SK-N-SH (cell line): ENCODE results near the gene CLASRP. TPM values are rescaled to one million over a fixed set of nuclear protein-coding genes. Genes with fewer than 3 reads are reported as not detected.

ENCODE experiments used
- CTCF ChIA-PET: fragments of 300-600, 350-600 bp; formaldehyde crosslinking; extraction: SDS; loops from one replicate; lab custom pipeline; 2021; lab: Yijun Ruan, JAX
- POLR2A ChIA-PET: fragments of 350-600 bp; sonication (Branson Sonifier 250); formaldehyde crosslinking; extraction: SDS; loops from one replicate; lab custom pipeline; 2020; ENCODE audit warnings: antibody characterized with exemption, inconsistent platforms; lab: Yijun Ruan, JAX
- DNase-seq: peaks from one replicate; pipeline ENCODE4 v3.0.0; 2012
- H2AFZ ChIP-seq: fragments of 200-600 bp; sonication (generic); 2 replicates; pipeline ENCODE4 v1.8.1; 2016; ENCODE audit warnings: antibody characterized with exemption, mild to moderate bottlenecking, low read depth
- H3F3A ChIP-seq: fragments of 200-600 bp; sonication (generic); replicated peaks from 2 replicates; pipeline ENCODE3; 2016; ENCODE audit warnings: antibody characterized with exemption, mild to moderate bottlenecking; ENCODE audit not compliant: insufficient read depth
- H3K27ac ChIP-seq, 2 experiments: fragments of 200-500 bp in 1 of 2; fragments of 200-600 bp in 1 of 2; sonication (Bioruptor generic) in 1 of 2; sonication (generic), shearing (Covaris generic) in 1 of 2; 2 replicates each; pipeline versions ENCODE4 v1.5.1 to v1.6.1; 2014 to 2016; ENCODE audit warnings: low read depth in 2 of 2, inconsistent platforms in 1 of 2, low read length in 1 of 2, mild to moderate bottlenecking in 1 of 2, mixed read lengths in 1 of 2
- H3K27me3 ChIP-seq: fragments of 200-600 bp; sonication (generic), shearing (Covaris generic); 2 replicates; pipeline ENCODE4 v1.6.1; 2016; ENCODE audit warnings: mixed run types; ENCODE audit not compliant: insufficient read depth
- H3K36me3 ChIP-seq, 2 experiments: fragments of 200-500 bp in 1 of 2; fragments of 200-600 bp in 1 of 2; sonication (Bioruptor generic) in 1 of 2; sonication (generic) in 1 of 2; replicated peaks in 1 of 2; 2 replicates each; pipeline versions ENCODE3 to v1.5.1; 2014 to 2016; ENCODE audit warnings: low read length in 1 of 2, mild to moderate bottlenecking in 1 of 2; ENCODE audit not compliant: insufficient read depth in 2 of 2, control insufficient read depth in 1 of 2
- H3K4me1 ChIP-seq, 2 experiments: fragments of 200-500 bp in 1 of 2; fragments of 200-600 bp in 1 of 2; sonication (Bioruptor generic) in 1 of 2; sonication (generic), shearing (Covaris generic) in 1 of 2; 2 replicates each; pipeline versions ENCODE4 v1.5.1 to v1.6.1; 2014 to 2016; ENCODE audit warnings: low read depth in 1 of 2, low read length in 1 of 2, mixed run types in 1 of 2; ENCODE audit not compliant: insufficient read depth in 2 of 2, control insufficient read depth in 1 of 2
- H3K4me2 ChIP-seq: fragments of 200-600 bp; sonication (generic), shearing (Covaris generic); 2 replicates; pipeline ENCODE4 v1.6.1; 2017; ENCODE audit warnings: mixed run types
- H3K4me3 ChIP-seq, 2 experiments: fragments of 200-500 bp in 1 of 2; fragments of 200-600 bp in 1 of 2; sonication (Bioruptor generic) in 1 of 2; sonication (generic), shearing (Covaris generic) in 1 of 2; 2 replicates each; pipeline versions ENCODE4 v1.5.1 to v1.8.1; 2014 to 2016; ENCODE audit warnings: low read depth in 2 of 2, inconsistent platforms in 1 of 2, low read length in 1 of 2, mild to moderate bottlenecking in 1 of 2, mixed read lengths in 1 of 2, moderate library complexity in 1 of 2
- H3K79me2 ChIP-seq: fragments of 200-600 bp; sonication (generic); 2 replicates; pipeline ENCODE4 v1.8.1; 2017; ENCODE audit warnings: mild to moderate bottlenecking; ENCODE audit not compliant: insufficient read depth
- H3K9ac ChIP-seq: fragments of 200-600 bp; sonication (generic); 2 replicates; pipeline ENCODE4 v1.6.1; 2017; ENCODE audit warnings: mixed run types
- H3K9me2 ChIP-seq: fragments of 200-600 bp; sonication (generic); 2 replicates; pipeline ENCODE4 v1.6.1; 2017; ENCODE audit warnings: mixed run types
- H3K9me3 ChIP-seq: fragments of 200-600 bp; sonication (generic); 2 replicates; pipeline ENCODE4 v1.6.1; 2017; ENCODE audit warnings: mixed run types, mild to moderate bottlenecking, moderate library complexity
- H4K20me1 ChIP-seq: fragments of 200-600 bp; sonication (generic); 2 replicates; pipeline ENCODE4 v1.6.1; 2017; ENCODE audit warnings: mild to moderate bottlenecking, mixed run types; ENCODE audit not compliant: insufficient read depth
- CHD2 ChIP-seq: fragments of 150-350 bp; IDR thresholded peaks from 2 replicates; pipeline ENCODE4 v1.6.1; 2018; ENCODE audit warnings: low read length; ENCODE audit not compliant: partially characterized antibody
- EZH2phosphoT487 ChIP-seq: fragments of 200-600 bp; sonication (generic); IDR thresholded peaks from 2 replicates; pipeline ENCODE4 v1.6.1; 2017; ENCODE audit warnings: low read depth, mixed run types, mild to moderate bottlenecking, antibody characterized with exemption, moderate library complexity, borderline replicate concordance
- POLR2AphosphoS5 ChIP-seq: IDR thresholded peaks from 2 replicates; pipeline ENCODE4 v1.6.1; 2012; ENCODE audit warnings: low read depth, low read length
- RFX5 ChIP-seq: IDR thresholded peaks from 2 replicates; pipeline ENCODE4 v1.6.1; 2012; ENCODE audit warnings: mild to moderate bottlenecking, improper control_type of control experiment, low read length
- RXRA ChIP-seq: IDR thresholded peaks from 2 replicates; pipeline ENCODE4 v1.4.0; 2012; ENCODE audit warnings: low read depth, mild to moderate bottlenecking, borderline replicate concordance
- TAF1 ChIP-seq: IDR thresholded peaks from 2 replicates; pipeline ENCODE4 v1.6.1; 2012; ENCODE audit warnings: low read depth, mild to moderate bottlenecking, low read length, moderate library complexity, borderline replicate concordance
- WGBS: methylation state at CpG from one replicate; pipeline ENCODE4 v1.1.6; 2017; ENCODE audit warnings: low lambda C conversion rate; 5-methylcytosine and 5-hydroxymethylcytosine counted together
- polyA plus RNA-seq, 3 experiments: library from polyadenylated mRNA; depleted of rRNA; stranded (reverse); fragments of >200 nt; gene quantifications; 2 replicates each; pipeline ENCODE4 v1.2.3, GENCODE V29; 2012
- TF ChIP-seq, protein P1 (sequence below): IDR thresholded peaks from 2 replicates; pipeline ENCODE4 v1.6.1; 2012; ENCODE audit warnings: mild to moderate bottlenecking, low read depth, low read length, moderate library complexity

Gene CLASRP
- polyA plus RNA-seq, 1 of the 3 experiments (the other 2 are of a cell fraction), result 54.8 TPM

DNA sequence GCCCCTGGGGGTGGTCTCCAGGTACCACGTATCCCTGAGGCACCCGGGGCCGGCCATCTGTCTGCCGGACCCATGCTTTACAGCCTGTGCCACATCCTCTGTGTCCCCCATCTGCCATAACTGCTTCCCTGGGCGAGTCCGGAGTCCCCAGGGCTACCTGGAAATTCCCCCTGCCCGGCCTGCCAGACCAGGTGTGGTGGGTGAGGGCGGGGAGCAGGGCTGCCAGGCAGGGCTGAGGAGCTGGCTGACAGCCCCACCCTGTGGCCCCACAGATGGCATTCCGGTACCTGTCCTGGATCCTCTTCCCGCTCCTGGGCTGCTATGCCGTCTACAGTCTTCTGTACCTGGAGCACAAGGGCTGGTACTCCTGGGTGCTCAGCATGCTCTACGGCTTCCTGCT, 47.9 kb upstream of the CLASRP start:
- ChIA-PET POLR2A (no interaction called here), CTCF (interaction anchor here (3.4 kb wide), 1 partner anchor 9 kb away, joined by 21 read pairs; the partner anchor contains the start of gene RELB)

DNA sequence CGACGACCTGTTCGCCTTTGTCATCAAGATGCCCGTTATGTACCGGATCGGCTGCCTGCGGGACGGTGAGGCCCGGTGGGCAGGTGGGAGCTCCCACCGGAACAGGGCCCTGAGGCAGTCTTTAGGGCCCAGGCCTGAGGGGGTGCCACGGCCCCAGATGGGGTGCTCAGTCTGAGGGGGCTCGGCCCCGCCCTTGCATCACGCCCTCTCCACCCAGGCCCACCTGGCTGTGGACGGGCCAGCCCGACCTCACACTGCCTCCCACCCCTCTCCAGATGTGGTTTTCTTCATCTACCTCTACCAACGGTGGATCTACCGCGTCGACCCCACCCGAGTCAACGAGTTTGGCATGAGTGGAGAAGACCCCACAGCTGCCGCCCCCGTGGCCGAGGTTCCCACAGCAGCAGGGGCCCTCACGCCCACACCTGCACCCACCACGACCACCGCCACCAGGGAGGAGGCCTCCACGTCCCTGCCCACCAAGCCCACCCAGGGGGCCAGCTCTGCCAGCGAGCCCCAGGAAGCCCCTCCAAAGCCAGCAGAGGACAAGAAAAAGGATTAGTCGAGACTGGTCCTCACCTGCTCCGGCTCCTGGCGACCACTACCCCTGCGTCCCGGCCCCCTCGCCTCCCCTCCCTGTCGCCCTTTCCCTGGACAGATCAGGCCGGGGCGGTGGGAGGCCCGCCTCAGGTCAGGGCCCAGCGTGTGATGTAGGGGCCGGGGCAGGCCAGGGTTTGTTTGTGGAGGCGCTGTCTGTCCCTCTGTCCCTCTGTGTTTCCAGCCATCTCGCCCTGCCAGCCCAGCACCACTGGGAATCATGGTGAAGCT, 46.3 kb upstream of the CLASRP start:
- no peaks in the 10 kb centered on the region for H3K27me3 ChIP-seq
- no peak overlapping the region for H3K4me3 ChIP-seq
- 95% methylated on average over 31 of the region's 44 CpGs for WGBS
- H3K4me1 ChIP-seq, result no peaks in the 10 kb centered on the region
- no peaks in the 10 kb centered on the region for H3K79me2 ChIP-seq
- H2AFZ ChIP-seq, result no peak overlapping the region
- H4K20me1 ChIP-seq, result no peaks in the 10 kb centered on the region
- H3K9me2 ChIP-seq, result no peaks in the 10 kb centered on the region
- H3K9ac ChIP-seq, result no peak overlapping the region
- peaks cover 0 to 24% of the 10 kb centered on the region in 2 experiments for H3K36me3 ChIP-seq
- no peak for TF ChIP-seq RXRA
- TF ChIP-seq, all 33 proteins: peak for 0
- CTCF ChIA-PET, result interaction anchor here (1.8 kb wide), 1 partner anchor 67 kb away, joined by 7 read pairs; no protein-coding TSS in a partner anchor
- Histone ChIP-seq H3K9me3 (no peaks in the 10 kb centered on the region), H3F3A (no peaks in the 10 kb centered on the region), H3K27ac (no peak overlapping the region), H3K4me2 (no peak overlapping the region)
- no peak for DNase-seq
- POLR2A ChIA-PET, result no interaction called here

More for the DNA sequence above, 47.9 kb upstream of the CLASRP start:
- Histone ChIP-seq H3K27ac (no peak overlapping the region), H2AFZ (no peak overlapping the region), H3K4me1 (no peaks in the 10 kb centered on the region), H4K20me1 (no peaks in the 10 kb centered on the region), H3K27me3 (no peaks in the 10 kb centered on the region), H3K36me3 (peaks cover 0 to 34% of the 10 kb centered on the region in 2 experiments), H3K79me2 (no peaks in the 10 kb centered on the region), H3K9me2 (no peaks in the 10 kb centered on the region), H3K4me2 (no peak overlapping the region), H3K9ac (no peak overlapping the region), H3K4me3 (no peak overlapping the region), H3K9me3 (no peaks in the 10 kb centered on the region), H3F3A (no peaks in the 10 kb centered on the region)
- no peak for DNase-seq
- TF ChIP-seq TAF1 (no peak), EZH2phosphoT487 (no peak), RFX5 (no peak), POLR2AphosphoS5 (no peak), CHD2 (no peak)
- TF ChIP-seq, protein P1, sequence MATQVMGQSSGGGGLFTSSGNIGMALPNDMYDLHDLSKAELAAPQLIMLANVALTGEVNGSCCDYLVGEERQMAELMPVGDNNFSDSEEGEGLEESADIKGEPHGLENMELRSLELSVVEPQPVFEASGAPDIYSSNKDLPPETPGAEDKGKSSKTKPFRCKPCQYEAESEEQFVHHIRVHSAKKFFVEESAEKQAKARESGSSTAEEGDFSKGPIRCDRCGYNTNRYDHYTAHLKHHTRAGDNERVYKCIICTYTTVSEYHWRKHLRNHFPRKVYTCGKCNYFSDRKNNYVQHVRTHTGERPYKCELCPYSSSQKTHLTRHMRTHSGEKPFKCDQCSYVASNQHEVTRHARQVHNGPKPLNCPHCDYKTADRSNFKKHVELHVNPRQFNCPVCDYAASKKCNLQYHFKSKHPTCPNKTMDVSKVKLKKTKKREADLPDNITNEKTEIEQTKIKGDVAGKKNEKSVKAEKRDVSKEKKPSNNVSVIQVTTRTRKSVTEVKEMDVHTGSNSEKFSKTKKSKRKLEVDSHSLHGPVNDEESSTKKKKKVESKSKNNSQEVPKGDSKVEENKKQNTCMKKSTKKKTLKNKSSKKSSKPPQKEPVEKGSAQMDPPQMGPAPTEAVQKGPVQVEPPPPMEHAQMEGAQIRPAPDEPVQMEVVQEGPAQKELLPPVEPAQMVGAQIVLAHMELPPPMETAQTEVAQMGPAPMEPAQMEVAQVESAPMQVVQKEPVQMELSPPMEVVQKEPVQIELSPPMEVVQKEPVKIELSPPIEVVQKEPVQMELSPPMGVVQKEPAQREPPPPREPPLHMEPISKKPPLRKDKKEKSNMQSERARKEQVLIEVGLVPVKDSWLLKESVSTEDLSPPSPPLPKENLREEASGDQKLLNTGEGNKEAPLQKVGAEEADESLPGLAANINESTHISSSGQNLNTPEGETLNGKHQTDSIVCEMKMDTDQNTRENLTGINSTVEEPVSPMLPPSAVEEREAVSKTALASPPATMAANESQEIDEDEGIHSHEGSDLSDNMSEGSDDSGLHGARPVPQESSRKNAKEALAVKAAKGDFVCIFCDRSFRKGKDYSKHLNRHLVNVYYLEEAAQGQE, result no peak
- WGBS, result 98% methylated on average over 9 of the region's 12 CpGs
